ENCODE measurements around the gene CD38.
"Not testable (repeated sequence)": the region's sequence is repeated elsewhere in the genome, so short reads cannot be mapped to it uniquely, and the experiment has no call there.

CD38 gene

GRCh38 chr4:15762460-15762859 is 15.7 kb upstream of the CD38 start:
- DNase-seq (ENCODE audit: low spot score), result not testable (repeated sequence)

GRCh38 chr4:15765391-15765790 is 12.7 kb upstream of the CD38 start:
- DNase-seq (ENCODE audit: low spot score), result no peak

- no peak for DNase-seq (ENCODE audit: low spot score)
Measured at GRCh38 chr4:15765910-15766697, 12.0 kb upstream of the CD38 start.

- DNase-seq (ENCODE audit: low spot score), result no peak
Measured at GRCh38 chr4:15766821-15767220, 11.3 kb upstream of the CD38 start.

GRCh38 chr4:15769202-15769601 is 8.9 kb upstream of the CD38 start:
- DNase-seq (ENCODE audit: low spot score), result no peak

GRCh38 chr4:15771216-15772058 is 6.7 kb upstream of the CD38 start:
- no peak for DNase-seq (ENCODE audit: low spot score)

- DNase-seq (ENCODE audit: low spot score), result no peak
Measured at GRCh38 chr4:15774020-15774420, 4.1 kb upstream of the CD38 start.

- DNase-seq (ENCODE audit: low spot score), result no peak
Measured at GRCh38 chr4:15776871-15777648, 1.1 kb upstream of the CD38 start.

- DNase-seq (ENCODE audit: low spot score), result no peak
Measured at GRCh38 chr4:15777697-15778288, 335 bp upstream of the CD38 start.

GRCh38 chr4:15779306-15779705 is 1.2 kb downstream of the CD38 start:
- DNase-seq (ENCODE audit: low spot score), result peak; percentile 65

- no peak for DNase-seq (ENCODE audit: low spot score)
Measured at GRCh38 chr4:15779809-15780208, 1.7 kb downstream of the CD38 start.

- DNase-seq (ENCODE audit: low spot score), result no peak
Measured at GRCh38 chr4:15781427-15782095, 3.4 kb downstream of the CD38 start.

- no peak for DNase-seq (ENCODE audit: low spot score)
Measured at GRCh38 chr4:15783676-15784075, 5.5 kb downstream of the CD38 start.

- DNase-seq (ENCODE audit: low spot score), result no peak
Measured at GRCh38 chr4:15784959-15785634, 7.0 kb downstream of the CD38 start.

- DNase-seq (ENCODE audit: low spot score), result no peak
Measured at GRCh38 chr4:15786743-15787142, 8.6 kb downstream of the CD38 start.

GRCh38 chr4:15792974-15793373 is 14.8 kb downstream of the CD38 start:
- no peak for DNase-seq (ENCODE audit: low spot score)

GRCh38 chr4:15793506-15794363 is 15.6 kb downstream of the CD38 start:
- no peak for DNase-seq (ENCODE audit: low spot score)

- DNase-seq (ENCODE audit: low spot score), result no peak
Measured at GRCh38 chr4:15794426-15794825, 16.3 kb downstream of the CD38 start.

- DNase-seq (ENCODE audit: low spot score), result no peak
Measured at GRCh38 chr4:15794905-15795304, 16.8 kb downstream of the CD38 start.

GRCh38 chr4:15797320-15797719 is 19.2 kb downstream of the CD38 start:
- no peak for DNase-seq (ENCODE audit: low spot score)

Data from AG08396 (cell line).